Stimulated activated naive CD4-positive, alpha-beta T cell treated with Interleukin-2 at 50 U/mL for 16 hours (primary cell): ENCODE data around the gene FGF21.
A peak's percentile ranks its signal among the peaks of the same experiment; 100 is the strongest.
"Not testable (repeated sequence)": the region's sequence is repeated elsewhere in the genome, so short reads cannot be mapped to it uniquely, and the experiment has no call there.

ENCODE experiments used
- DNase-seq: peaks from one replicate; lab custom pipeline; 2025; lab: John Stamatoyannopoulos, UW

Gene FGF21, protein sequence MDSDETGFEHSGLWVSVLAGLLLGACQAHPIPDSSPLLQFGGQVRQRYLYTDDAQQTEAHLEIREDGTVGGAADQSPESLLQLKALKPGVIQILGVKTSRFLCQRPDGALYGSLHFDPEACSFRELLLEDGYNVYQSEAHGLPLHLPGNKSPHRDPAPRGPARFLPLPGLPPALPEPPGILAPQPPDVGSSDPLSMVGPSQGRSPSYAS

GRCh38 chr19:48755084-48755641 lies at the start of gene FGF21:
TSS of gene FGF21 (plus strand) at chr19:48755524. CDS start at chr19:48756237, 713 bp downstream.
- DNase-seq = no peak

DNA sequence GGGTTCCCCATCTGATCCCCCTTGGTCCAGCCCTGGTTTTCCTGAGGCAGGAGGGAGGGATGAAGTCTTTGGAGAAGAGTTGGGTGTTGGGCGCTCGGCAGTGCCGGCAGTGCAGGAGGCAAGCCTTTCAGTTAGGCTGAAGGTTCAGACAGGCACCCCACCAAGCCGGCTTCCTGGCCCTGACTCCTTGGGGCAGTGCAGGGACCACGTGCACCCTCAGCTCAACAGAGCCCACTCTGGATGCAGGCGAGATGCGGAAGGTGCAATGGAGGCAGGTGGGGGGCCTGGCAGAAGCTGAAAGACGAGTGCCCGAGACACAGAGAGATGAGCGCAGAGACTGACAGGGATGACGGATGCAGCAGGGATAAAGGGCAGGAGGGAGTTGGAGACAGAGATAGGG lies 46.9 kb upstream of the FGF21 start:
- no peak for DNase-seq

DNA sequence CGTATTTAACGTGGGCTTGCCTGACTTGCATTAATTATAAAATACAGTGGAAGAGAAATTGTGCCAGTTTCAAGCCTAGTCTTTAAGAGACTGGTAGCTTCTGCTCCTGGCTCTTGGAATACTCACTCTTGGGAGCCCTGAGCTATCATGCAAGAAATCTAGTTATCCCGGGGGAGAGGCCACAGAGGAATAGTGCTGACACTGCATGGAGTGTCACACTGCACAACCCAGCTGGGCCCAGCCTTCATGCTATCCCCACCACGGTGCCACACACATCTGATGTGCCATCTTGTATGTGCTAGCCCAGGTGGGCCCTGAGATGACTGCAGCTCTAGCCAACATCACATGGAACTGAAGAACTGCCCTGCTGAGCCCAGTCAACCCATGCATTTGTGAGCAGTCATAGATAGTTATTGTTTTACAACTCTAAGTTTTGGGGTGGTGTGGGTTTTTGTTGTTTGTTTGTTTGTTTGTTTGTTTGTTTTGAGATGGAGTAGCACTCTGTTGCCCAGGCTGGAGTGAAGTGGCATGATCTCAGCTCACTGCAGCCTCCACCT lies 44.1 kb upstream of the FGF21 start:
- DNase-seq = no peak

GRCh38 chr19:48713041-48713863 lies 42.1 kb upstream of the FGF21 start:
- DNase-seq = no peak

- DNase-seq = peak; percentile 98
Observed at GRCh38 chr19:48713864-48714755, 41.2 kb upstream of the FGF21 start.

GRCh38 chr19:48714759-48715675 lies 40.3 kb upstream of the FGF21 start:
- no peak for DNase-seq

DNA sequence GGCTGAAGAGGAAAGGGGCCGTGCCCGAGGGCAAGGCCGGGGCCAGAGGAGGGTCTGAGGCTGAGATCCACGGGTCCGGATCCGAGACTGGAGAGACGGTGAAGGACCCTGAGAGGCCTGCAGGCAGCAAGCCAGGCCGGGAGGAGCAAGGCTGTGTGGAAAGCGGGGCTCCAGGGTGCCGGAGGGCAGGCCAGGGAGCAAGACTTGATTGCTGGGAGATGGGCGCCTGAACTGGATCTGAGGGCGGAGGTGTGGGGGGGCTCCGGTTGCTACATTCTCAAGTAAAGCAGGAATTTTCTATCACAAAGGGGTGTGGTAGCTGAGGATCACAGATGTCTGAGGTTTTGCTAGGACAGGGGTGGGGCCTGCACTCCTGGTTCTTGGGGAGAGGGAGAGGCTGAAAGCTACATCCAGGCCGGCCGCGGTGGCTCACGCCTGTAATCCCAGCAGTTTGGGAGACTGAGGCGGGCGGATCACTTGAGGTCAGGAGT lies 39.6 kb upstream of the FGF21 start:
- DNase-seq = no peak

DNA sequence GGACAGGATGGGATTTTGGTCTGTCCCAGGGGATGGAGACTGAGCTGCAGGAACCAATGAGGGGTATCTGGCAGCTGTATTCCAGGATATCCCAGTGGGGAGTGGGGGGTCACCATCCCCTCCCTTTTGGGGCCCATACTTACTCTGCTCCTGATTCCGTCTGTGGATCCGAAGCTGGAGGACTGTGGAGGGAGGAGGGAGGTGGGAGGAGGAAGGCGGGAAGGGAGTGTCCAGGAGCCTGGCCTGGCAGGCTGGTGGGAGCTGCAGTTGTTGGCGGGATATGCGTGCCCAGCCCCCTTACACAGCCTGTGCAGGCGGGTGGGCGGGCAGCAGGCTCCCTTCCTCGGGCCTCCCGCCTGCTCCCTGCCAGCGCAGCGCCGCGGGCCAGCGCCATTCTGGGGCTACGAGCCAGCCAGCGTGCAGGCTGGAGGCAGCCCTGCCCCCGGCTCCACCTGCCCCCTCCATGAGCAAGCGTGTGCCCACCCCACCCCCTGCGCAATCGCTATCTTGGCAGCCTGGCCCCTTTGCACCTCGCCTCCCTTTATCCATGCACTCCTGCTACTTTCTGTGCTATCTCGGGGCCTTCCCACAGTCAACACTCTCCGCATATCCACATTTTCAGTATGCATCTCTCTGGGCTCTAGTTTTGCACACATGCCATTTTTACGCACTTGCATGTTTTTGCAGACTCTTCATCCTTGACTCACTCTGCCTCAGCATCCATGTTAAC lies 38.6 kb upstream of the FGF21 start:
- DNase-seq = no peak

GRCh38 chr19:48718106-48718505 lies 37.2 kb upstream of the FGF21 start:
- not testable (repeated sequence) for DNase-seq

- no peak for DNase-seq
Observed at GRCh38 chr19:48718711-48719231, 36.6 kb upstream of the FGF21 start.

- DNase-seq = no peak
Observed at GRCh38 chr19:48719263-48720171, 35.8 kb upstream of the FGF21 start, which contains the start of gene MAMSTR. TSS of gene MAMSTR (minus strand) at chr19:48719725. CDS start at chr19:48719031, 694 bp downstream.

DNA sequence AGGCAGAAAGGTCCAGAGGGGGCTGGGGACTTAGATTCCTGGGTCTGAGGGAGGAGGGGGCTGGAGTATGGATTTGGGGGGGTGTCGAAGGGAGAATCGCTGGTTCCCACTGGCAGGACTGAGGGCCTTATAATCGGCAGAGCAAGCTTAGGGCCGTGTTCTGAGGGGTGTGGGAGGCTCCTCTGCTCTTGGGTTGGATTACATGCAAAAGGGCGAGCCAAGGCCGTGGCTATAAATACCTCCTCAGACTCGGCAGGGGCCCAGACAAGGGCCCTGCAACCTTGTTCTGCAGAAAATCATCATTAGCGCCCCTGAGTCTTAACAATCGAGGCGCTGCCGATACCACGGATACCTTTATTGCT lies 35.1 kb upstream of the FGF21 start:
- no peak for DNase-seq

DNA sequence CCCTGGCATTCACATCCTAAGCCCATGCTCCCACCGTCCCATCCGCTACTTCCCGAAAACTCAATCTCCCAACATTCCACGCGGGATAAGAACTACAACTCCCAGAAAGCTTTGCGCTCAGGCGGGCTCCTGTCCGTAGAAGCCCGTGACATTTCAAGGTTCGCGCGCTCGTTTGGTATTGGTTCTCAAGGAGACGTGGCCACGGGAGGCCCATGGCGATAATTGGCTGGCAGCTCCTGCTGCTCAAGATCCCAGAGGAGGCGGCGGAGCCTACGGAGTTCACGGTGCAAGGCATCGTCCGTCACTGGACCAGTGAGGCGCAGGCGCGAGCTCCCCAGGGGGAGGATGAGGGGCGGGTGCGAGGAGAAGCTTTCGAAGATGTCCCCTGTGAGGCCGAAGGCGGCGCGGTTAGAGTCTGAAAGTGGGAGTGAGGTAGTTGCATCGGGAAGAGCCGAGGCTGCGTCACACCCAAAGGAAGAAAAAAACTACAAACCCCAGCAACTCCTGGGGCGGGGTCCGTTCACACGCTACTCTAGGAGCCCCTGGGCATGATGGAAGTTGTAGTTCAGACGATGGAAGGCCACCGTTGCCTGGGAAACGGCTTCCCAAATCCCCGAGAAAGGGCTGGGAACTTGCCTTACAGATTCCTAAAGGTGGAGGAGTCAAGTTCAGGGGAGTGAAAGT lies 34.6 kb upstream of the FGF21 start:
- peak; percentile 94 for DNase-seq

- DNase-seq = no peak
Observed at GRCh38 chr19:48722196-48722708, 33.1 kb upstream of the FGF21 start.

GRCh38 chr19:48724796-48725753 lies 30.2 kb upstream of the FGF21 start:
- no peak for DNase-seq

DNA sequence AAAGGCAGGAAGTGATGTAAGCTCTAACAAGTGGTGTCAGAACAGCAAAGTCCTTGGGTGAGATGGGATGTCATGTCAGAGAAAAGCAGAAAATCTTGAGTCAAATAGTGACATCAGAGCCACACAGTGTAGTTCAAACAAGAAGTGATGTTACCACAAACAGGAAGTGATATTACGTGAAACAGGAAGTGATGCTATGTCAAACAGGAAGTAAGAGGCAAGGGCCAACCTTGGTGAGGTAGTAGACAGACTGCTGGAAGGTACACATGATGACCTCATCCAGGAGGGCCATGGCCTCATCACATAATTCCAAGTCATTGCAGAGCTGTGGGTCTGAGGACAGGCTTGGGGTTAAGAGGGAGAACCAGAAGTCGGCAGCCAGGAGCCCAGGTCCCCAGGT lies 28.8 kb upstream of the FGF21 start:
- no peak for DNase-seq
